ENCODE data around the gene GEMIN7. TPM values are rescaled to one million over a fixed set of nuclear protein-coding genes. Genes with fewer than 3 reads are reported as not detected.

The GEMIN7 gene
- total RNA-seq, 1 donor from 2014 or later = 38.7 TPM

DNA sequence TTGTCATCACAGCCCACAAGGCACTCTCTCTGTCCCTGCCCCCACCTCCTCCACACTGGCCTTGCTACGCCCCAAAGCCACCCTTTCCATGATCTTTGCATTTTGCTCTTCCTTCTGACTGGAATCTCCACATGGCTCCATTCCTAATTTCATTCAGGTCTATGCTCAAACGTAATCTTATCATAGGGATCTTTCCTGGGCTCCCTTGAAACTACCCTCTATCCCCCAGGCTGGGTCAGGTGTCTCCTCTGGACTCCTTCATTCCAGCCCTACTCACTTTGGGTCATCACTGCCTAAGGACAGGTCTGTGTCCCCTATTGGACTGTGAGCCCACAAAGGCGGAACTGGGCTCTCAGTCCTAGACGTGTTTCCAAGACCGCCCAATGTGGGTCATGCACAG is 3.1 kb downstream of the GEMIN7 start:
- intact Hi-C loops (cut with micrococcal nuclease) = no loop called here
- CTCF ChIA-PET = no interaction called here
- H3K36me3 Mint-ChIP-seq (ENCODE audit: low read depth) = peaks cover 37% of the 10 kb centered on the region
- no peak for TF ChIP-seq CTCF (IDR thresholded peaks at IDR 0.05)
- DNase-seq (no peak), ATAC-seq (ENCODE audit: low read depth) (no peak)
- POLR2A ChIA-PET = interaction anchor here (3.4 kb wide), 1 partner anchor 81 kb away, joined by 11 read pairs; the partner anchor contains the start of gene RELB
- no peaks in the 10 kb centered on the region for H3K9me3 Mint-ChIP-seq
- peaks cover 42% of the 10 kb centered on the region for H3K4me1 Mint-ChIP-seq
- H3K27ac Mint-ChIP-seq = no peak overlapping the region
- H3K27me3 Mint-ChIP-seq = no peaks in the 10 kb centered on the region
- H3K4me3 Mint-ChIP-seq = peak overlapping the region; percentile 36

DNA sequence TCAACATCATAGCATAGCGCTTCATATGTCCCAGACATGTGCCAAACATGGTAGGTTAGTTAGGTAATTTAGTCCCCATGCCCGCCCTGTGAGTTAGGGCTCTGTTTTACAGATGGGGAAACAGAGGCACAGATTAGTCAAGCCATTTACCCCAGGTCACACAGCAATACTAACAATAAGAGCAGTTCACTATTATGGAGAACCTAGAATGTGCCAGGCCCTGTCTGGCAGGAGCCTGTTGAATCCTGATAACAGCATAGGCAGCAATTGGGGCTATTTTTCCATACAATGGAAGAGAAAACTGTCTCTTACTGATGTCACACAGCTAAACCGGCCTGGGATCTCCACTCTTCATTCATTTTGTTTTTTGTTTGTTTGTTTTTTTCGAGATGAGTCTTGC is 7.4 kb downstream of the GEMIN7 start:
- no peaks in the 10 kb centered on the region for H3K9me3 Mint-ChIP-seq
- H3K36me3 Mint-ChIP-seq (ENCODE audit: low read depth) = peaks cover 44% of the 10 kb centered on the region
- no peaks in the 10 kb centered on the region for H3K27me3 Mint-ChIP-seq
- ChIA-PET POLR2A (no interaction called here), CTCF (no interaction called here)
- ATAC-seq (ENCODE audit: low read depth) (no peak), DNase-seq (no peak)
- no peak overlapping the region for H3K4me3 Mint-ChIP-seq
- intact Hi-C loops (cut with micrococcal nuclease) = no loop called here
- no peak overlapping the region for H3K27ac Mint-ChIP-seq
- no peak for TF ChIP-seq CTCF (IDR thresholded peaks at IDR 0.05)
- H3K4me1 Mint-ChIP-seq = peaks cover 20% of the 10 kb centered on the region

DNA sequence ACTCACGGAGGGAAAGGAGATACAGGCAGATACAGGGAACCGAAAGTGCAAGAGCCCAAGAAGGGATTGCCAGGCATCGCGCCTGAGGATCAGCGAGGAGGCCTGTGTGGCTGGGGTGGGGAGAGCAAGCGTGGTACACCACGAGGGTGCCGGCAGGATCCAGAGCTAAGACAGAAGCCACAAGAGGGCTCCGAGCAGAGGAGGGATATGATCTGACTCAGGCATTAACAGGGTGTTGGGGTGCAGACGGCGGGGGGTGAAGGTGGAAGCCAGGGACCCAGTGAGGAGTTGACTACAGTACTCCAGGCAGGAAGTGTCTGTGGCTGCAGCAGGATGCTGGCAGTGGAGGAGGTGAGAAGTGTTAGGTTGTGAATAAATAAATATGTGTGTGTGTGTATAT is 8.5 kb downstream of the GEMIN7 start:
- H3K4me1 Mint-ChIP-seq = peaks cover 22% of the 10 kb centered on the region
- H3K27ac Mint-ChIP-seq = peak overlapping the region; percentile 71
- POLR2A ChIA-PET = interaction anchor here (1.1 kb wide), 1 partner anchor 91 kb away, joined by 5 read pairs; the partner anchor contains the start of genes BLOC1S3 and TRAPPC6A
- H3K9me3 Mint-ChIP-seq = no peaks in the 10 kb centered on the region
- H3K27me3 Mint-ChIP-seq = no peaks in the 10 kb centered on the region
- CTCF ChIA-PET = no interaction called here
- DNase-seq (no peak), ATAC-seq (ENCODE audit: low read depth) (no peak)
- TF ChIP-seq CTCF (IDR thresholded peaks at IDR 0.05) = no peak
- H3K4me3 Mint-ChIP-seq = no peak overlapping the region
- intact Hi-C loops (cut with micrococcal nuclease) = no loop called here
- H3K36me3 Mint-ChIP-seq (ENCODE audit: low read depth) = peaks cover 39% of the 10 kb centered on the region

- ATAC-seq (ENCODE audit: low read depth) = no peak
- DNase-seq = no peak
- intact Hi-C loops (cut with micrococcal nuclease) = loop anchor here (5.0 kb wide), 3 partner anchors 37 to 338 kb away; partner anchors contain the start of gene CLASRP
- Mint-ChIP-seq H3K27me3 (no peaks in the 10 kb centered on the region), H3K36me3 (ENCODE audit: low read depth) (peaks cover 40% of the 10 kb centered on the region), H3K27ac (no peak overlapping the region), H3K4me3 (no peak overlapping the region), H3K9me3 (no peaks in the 10 kb centered on the region), H3K4me1 (peaks cover 44% of the 10 kb centered on the region)
- no peak for TF ChIP-seq CTCF (IDR thresholded peaks at IDR 0.05)
- CTCF ChIA-PET = no interaction called here
- POLR2A ChIA-PET = interaction anchor here (1.1 kb wide), 1 partner anchor 11 kb away, joined by 3 read pairs; the partner anchor contains the start of gene GEMIN7
Observed at GRCh38 chr19:45090034-45090433, 11.0 kb downstream of the GEMIN7 start.

DNA sequence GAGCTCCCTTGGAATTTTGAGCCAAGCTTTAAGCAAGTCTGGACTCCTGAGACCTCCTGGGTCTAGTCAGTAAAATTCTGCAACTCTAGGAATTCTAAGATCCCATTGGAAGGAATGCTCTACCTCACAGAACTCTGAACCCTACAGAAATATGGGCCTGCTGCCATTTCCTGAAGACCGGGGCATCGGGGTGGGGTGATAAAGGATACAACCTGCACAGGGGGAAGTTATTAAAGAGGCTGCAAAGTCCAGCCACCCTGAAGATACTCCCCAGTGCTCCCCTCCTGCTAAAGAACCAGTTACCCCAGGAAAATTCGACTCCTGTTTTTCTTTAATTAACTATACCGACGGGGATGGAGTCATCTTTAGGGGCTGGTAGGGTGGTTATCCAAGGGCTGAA is 11.5 kb downstream of the GEMIN7 start:
- no peak for DNase-seq
- ATAC-seq (ENCODE audit: low read depth) = no peak
- Mint-ChIP-seq H3K9me3 (no peaks in the 10 kb centered on the region), H3K4me1 (peaks cover 44% of the 10 kb centered on the region), H3K36me3 (ENCODE audit: low read depth) (peaks cover 36% of the 10 kb centered on the region), H3K27ac (no peak overlapping the region), H3K27me3 (no peaks in the 10 kb centered on the region), H3K4me3 (no peak overlapping the region)
- no peak for TF ChIP-seq CTCF (IDR thresholded peaks at IDR 0.05)
- CTCF ChIA-PET = no interaction called here
- POLR2A ChIA-PET = interaction anchor here (2.9 to 3.3 kb wide), 2 partner anchors 11 to 15 kb away, joined by 45 to 75 read pairs; partner anchors contain the start of genes GEMIN7 and ZNF296
- intact Hi-C loops (cut with micrococcal nuclease) = loop anchor here (1.0 to 5.0 kb wide), 5 partner anchors 15 to 338 kb away; partner anchors contain the start of gene CLASRP
